Cardiac ventricle fibroblast (primary cell): ENCODE results near the gene ELL. TPM values are rescaled to one million over a fixed set of nuclear protein-coding genes. Genes with fewer than 3 reads are reported as not detected.

Experiments
- total RNA-seq: library from RNA; depleted of rRNA; stranded (reverse); fragments of >200 nt; gene quantifications from 2 replicates; pipeline ENCODE4 v1.2.3, GENCODE V29; 2015

The ELL gene
- total RNA-seq, result 10.3 and 11.9 TPM in 2 replicates

GRCh38 chr19:18521692-18522123 lies at the start of gene ELL:
ELL (minus strand) TSS chr19:18522070; CDS start chr19:18522055, 15 bp downstream.

GRCh38 chr19:18557411-18558201 lies 35.7 kb upstream of the ELL start, which contains the start of gene KXD1:
KXD1 (plus strand) TSS chr19:18557870; CDS start chr19:18562057, 4,187 bp downstream.

GRCh38 chr19:18542941-18543813 lies 21.3 kb upstream of the ELL start, which contains the start of gene FKBP8:
FKBP8 (minus strand) TSS chr19:18543573; CDS start chr19:18541970, 1,603 bp downstream.

GRCh38 chr19:18437491-18438330 lies 84.2 kb downstream of the ELL start, which contains the start of gene ISYNA1:
ISYNA1 (minus strand) TSS chr19:18438133; CDS start chr19:18437979, 154 bp downstream.

GRCh38 chr19:18419195-18419698 lies 102.6 kb downstream of the ELL start, which contains the start of gene SSBP4:
SSBP4 (plus strand) TSS chr19:18419398; CDS start chr19:18419649, 251 bp downstream.

GRCh38 chr19:18397242-18398202 lies 124.3 kb downstream of the ELL start, which contains the start of gene LRRC25:
LRRC25 (minus strand) TSS chr19:18397622; CDS start chr19:18396963, 659 bp downstream.

Other genes starting within 250 kb of the ELL start
- gene IQCN, start 247.6 kb downstream of the ELL start, total RNA-seq, result 0.15 and 0.25 TPM in 2 replicates
- gene JUND, start 240.4 kb downstream of the ELL start, total RNA-seq, result 120 and 130 TPM in 2 replicates
- 76.8 and 98.9 TPM in 2 replicates for gene LSM4, start 199.0 kb downstream of the ELL start, total RNA-seq
- gene PGPEP1, start 181.5 kb downstream of the ELL start, total RNA-seq, result 6.6 and 14.5 TPM in 2 replicates
- gene GDF15, start 135.9 kb downstream of the ELL start, total RNA-seq, result 19.3 and 20.2 TPM in 2 replicates
- not detected in 2 replicates for gene LRRC25, start 124.4 kb downstream of the ELL start, total RNA-seq
- gene SSBP4, start 102.7 kb downstream of the ELL start, total RNA-seq, result 78.5 and 82.7 TPM in 2 replicates
- 16.5 and 19.8 TPM in 2 replicates for gene ISYNA1, start 83.9 kb downstream of the ELL start, total RNA-seq
- gene FKBP8, start 21.5 kb upstream of the ELL start, total RNA-seq, result 286 and 301 TPM in 2 replicates
- 75.0 and 87.0 TPM in 2 replicates for gene KXD1, start 35.8 kb upstream of the ELL start, total RNA-seq
- 663 and 704 TPM in 2 replicates for gene UBA52, start 49.8 kb upstream of the ELL start, total RNA-seq
- gene REX1BD, start 66.7 kb upstream of the ELL start, total RNA-seq, result 89.2 and 105 TPM in 2 replicates
- gene CRLF1, start 84.7 kb upstream of the ELL start, total RNA-seq, result 80.8 and 105 TPM in 2 replicates
- 5.4 and 6.2 TPM in 2 replicates for gene TMEM59L, start 90.8 kb upstream of the ELL start, total RNA-seq
- 3.4 and 5.1 TPM in 2 replicates for gene KLHL26, start 115.0 kb upstream of the ELL start, total RNA-seq
- gene CRTC1, start 161.6 kb upstream of the ELL start, total RNA-seq, result 4.0 and 5.9 TPM in 2 replicates